Caco-2 (cell line): ENCODE results near the gene ACOT6. TPM values are rescaled to one million over a fixed set of nuclear protein-coding genes. Genes with fewer than 3 reads are reported as not detected.

Experiments used
- BruUV-seq: library from RNA; stranded (reverse); fragments of 400-500 nt; replicated peaks from 2 replicates; lab custom pipeline; 2021; lab: Mats Ljungman, UMichigan
- CTCF ChIA-PET: fragments of 300-600 bp; sonication (Branson Sonifier 250); formaldehyde crosslinking; loops from one replicate; lab custom pipeline; 2022; ENCODE audit warnings: antibody characterized with exemption; lab: Charles Lee
- POLR2A ChIA-PET: fragments of 300-600 bp; sonication (Branson Sonifier 250); formaldehyde crosslinking; loops from one replicate; lab custom pipeline; 2022; ENCODE audit warnings: antibody characterized with exemption; lab: Charles Lee
- DNase-seq, 2 experiments: peaks; one replicate each; pipeline versions ENCODE4 v3.0.0 to v3.0.0-alpha.2; 2020 to 2022
- H3K27me3 ChIP-seq: replicated peaks from 2 replicates; pipeline ENCODE4 v1.6.0; 2011; ENCODE audit warnings: low read length; ENCODE audit not compliant: control insufficient read depth, insufficient read depth
- H3K36me3 ChIP-seq: 2 replicates; pipeline ENCODE4 v1.5.1; 2011; ENCODE audit warnings: low read length; ENCODE audit not compliant: control insufficient read depth, insufficient read depth
- H3K4me1 ChIP-seq: fragments of 250-450 bp; sonication (Bioruptor Pico); 2 replicates; pipeline ENCODE4 v1.5.1; 2020; ENCODE audit warnings: mild to moderate bottlenecking
- H3K4me3 ChIP-seq: 2 replicates; pipeline ENCODE4 v1.5.1; 2011; ENCODE audit warnings: low read depth, mild to moderate bottlenecking, control low read depth, low read length
- H3K9me3 ChIP-seq: fragments of 250-450 bp; sonication (Bioruptor Pico); 2 replicates; pipeline ENCODE4 v1.5.1; 2020; ENCODE audit warnings: mild to moderate bottlenecking, moderate library complexity
- H3K27ac Mint-ChIP-seq: one replicate; pipeline ENCODE4 v1.8.0; 2022; ENCODE audit warnings: mixed read lengths; ENCODE audit not compliant: unreplicated experiment
- H3K27me3 Mint-ChIP-seq: one replicate; pipeline ENCODE4 v1.8.0; 2022; ENCODE audit warnings: mixed read lengths; ENCODE audit not compliant: insufficient read depth, unreplicated experiment
- H3K36me3 Mint-ChIP-seq: one replicate; pipeline ENCODE4 v1.8.0; 2022; ENCODE audit warnings: mild to moderate bottlenecking, mixed read lengths; ENCODE audit not compliant: insufficient read depth, unreplicated experiment
- H3K4me1 Mint-ChIP-seq: one replicate; pipeline ENCODE4 v1.8.0; 2022; ENCODE audit warnings: low read depth, mixed read lengths; ENCODE audit not compliant: unreplicated experiment
- H3K4me3 Mint-ChIP-seq: one replicate; pipeline ENCODE4 v1.8.0; 2022; ENCODE audit warnings: mild to moderate bottlenecking, moderate library complexity, mixed read lengths; ENCODE audit not compliant: unreplicated experiment
- H3K9me3 Mint-ChIP-seq: one replicate; pipeline ENCODE4 v1.8.0; 2022; ENCODE audit warnings: mixed read lengths; ENCODE audit not compliant: unreplicated experiment
- CTCF ChIP-seq, 2 experiments: fragments of 200-600 bp in 1 of 2; IDR thresholded peaks; 1 replicate in 1 of 2; 2 replicates in 1 of 2; pipeline versions ENCODE4 v1.5.1 to v1.8.0; 2011 to 2022; ENCODE audit warnings: antibody characterized with exemption in 1 of 2, control low read depth in 1 of 2, inconsistent platforms in 1 of 2, low read depth in 1 of 2, low read length in 1 of 2, mild to moderate bottlenecking in 1 of 2, moderate library complexity in 1 of 2; ENCODE audit not compliant: insufficient read depth in 1 of 2, severe bottlenecking in 1 of 2, unreplicated experiment in 1 of 2
- intact Hi-C: fragments of 100-400 bp; cut with micrococcal nuclease; formaldehyde crosslinking; loops from one replicate; pipeline ENCODE4 v1.10.0; 2022; ENCODE audit not compliant: unreplicated experiment
- total RNA-seq: library from RNA; stranded (reverse); gene quantifications from 2 replicates; pipeline ENCODE4 v1.2.3, GENCODE V29; 2022

The ACOT6 gene
- total RNA-seq, 1 experiment from 2014 or later = not detected

- Mint-ChIP-seq H3K36me3 (peaks cover 8% of the 10 kb centered on the region), H3K27ac (no peak overlapping the region), H3K4me3 (no peak overlapping the region), H3K27me3 (no peaks in the 10 kb centered on the region), H3K4me1 (peaks cover 22% of the 10 kb centered on the region), H3K9me3 (no peaks in the 10 kb centered on the region)
- no TSS peak for BruUV-seq
- ChIA-PET POLR2A (no interaction called here), CTCF (no interaction called here)
- Histone ChIP-seq H3K4me1 (peaks cover 17% of the 10 kb centered on the region), H3K4me3 (no peak overlapping the region), H3K36me3 (no peaks in the 10 kb centered on the region), H3K27me3 (no peaks in the 10 kb centered on the region), H3K9me3 (no peaks in the 10 kb centered on the region)
- no peak for TF ChIP-seq CTCF (IDR thresholded peaks at IDR 0.05; ENCODE audit: insufficient read depth in 1 of 2, low read depth in 1 of 2, low read length in 1 of 2, severe bottlenecking in 1 of 2, unreplicated experiment in 1 of 2)
- intact Hi-C loops = no loop called here
- DNase-seq = no peak
These were observed 48.2 kb downstream of the ACOT6 start for GRCh38 chr14:73660511-73660910.

GRCh38 chr14:73661872-73662271, 49.6 kb downstream of the ACOT6 start:
- no peak overlapping the region for H3K4me3 ChIP-seq
- ChIA-PET CTCF (interaction anchor here (0.7 kb wide), 1 partner anchor 177 kb away, joined by 3 read pairs; no protein-coding TSS in a partner anchor), POLR2A (interaction anchor here (0.6 kb wide), 2 partner anchors 10 to 91 kb away, joined by 3 to 8 read pairs; no protein-coding TSS in a partner anchor)
- intact Hi-C loops = loop anchor here (1.0 kb wide), 1 partner anchor 17 kb away; no protein-coding TSS in a partner anchor
- Mint-ChIP-seq H3K27me3 (no peaks in the 10 kb centered on the region), H3K4me1 (peaks cover 22% of the 10 kb centered on the region), H3K27ac (no peak overlapping the region), H3K36me3 (peaks cover 8% of the 10 kb centered on the region), H3K9me3 (no peaks in the 10 kb centered on the region), H3K4me3 (no peak overlapping the region)
- H3K4me1 ChIP-seq = peaks cover 17% of the 10 kb centered on the region
- no peak for DNase-seq
- TF ChIP-seq CTCF (IDR thresholded peaks at IDR 0.05; ENCODE audit: insufficient read depth in 1 of 2, low read depth in 1 of 2, low read length in 1 of 2, severe bottlenecking in 1 of 2, unreplicated experiment in 1 of 2) = no peak
- no TSS peak for BruUV-seq
- H3K9me3 ChIP-seq = no peaks in the 10 kb centered on the region
- H3K36me3 ChIP-seq = no peaks in the 10 kb centered on the region
- no peaks in the 10 kb centered on the region for H3K27me3 ChIP-seq

GRCh38 chr14:73662487-73662943, 50.2 kb downstream of the ACOT6 start:
- peaks cover 22% of the 10 kb centered on the region for H3K4me1 Mint-ChIP-seq
- Histone ChIP-seq H3K9me3 (no peaks in the 10 kb centered on the region), H3K36me3 (no peaks in the 10 kb centered on the region), H3K4me3 (no peak overlapping the region), H3K27me3 (no peaks in the 10 kb centered on the region), H3K4me1 (peaks cover 17% of the 10 kb centered on the region)
- no peak overlapping the region for H3K4me3 Mint-ChIP-seq
- CTCF ChIA-PET = interaction anchor here (0.7 kb wide), 1 partner anchor 176 kb away, joined by 3 read pairs; no protein-coding TSS in a partner anchor
- intact Hi-C loops = loop anchor here (1.0 kb wide), 1 partner anchor 17 kb away; no protein-coding TSS in a partner anchor
- H3K27ac Mint-ChIP-seq = peak overlapping the region; percentile 65
- H3K9me3 Mint-ChIP-seq = no peaks in the 10 kb centered on the region
- peak; percentile 19 to 23 for TF ChIP-seq CTCF (IDR thresholded peaks at IDR 0.05; ENCODE audit: insufficient read depth in 1 of 2, low read depth in 1 of 2, low read length in 1 of 2, severe bottlenecking in 1 of 2, unreplicated experiment in 1 of 2)
- DNase-seq = peak; percentile 62 to 74
- BruUV-seq = no TSS peak
- POLR2A ChIA-PET = interaction anchor here (0.6 kb wide), 2 partner anchors 9 to 91 kb away, joined by 3 to 8 read pairs; no protein-coding TSS in a partner anchor
- peaks cover 8% of the 10 kb centered on the region for H3K36me3 Mint-ChIP-seq
- no peaks in the 10 kb centered on the region for H3K27me3 Mint-ChIP-seq
